ENCODE measurements around the gene ACIN1. TPM values are rescaled to one million over a fixed set of nuclear protein-coding genes. Genes with fewer than 3 reads are reported as not detected.
A peak's percentile ranks its signal among the peaks of the same experiment; 100 is the strongest.

ACIN1 gene
- total and polyA plus RNA-seq, 2 of the 13 experiments (the other 11 are each of a cell fraction or from before 2014, with no cell fraction given) = 165 to 183 TPM

DNA sequence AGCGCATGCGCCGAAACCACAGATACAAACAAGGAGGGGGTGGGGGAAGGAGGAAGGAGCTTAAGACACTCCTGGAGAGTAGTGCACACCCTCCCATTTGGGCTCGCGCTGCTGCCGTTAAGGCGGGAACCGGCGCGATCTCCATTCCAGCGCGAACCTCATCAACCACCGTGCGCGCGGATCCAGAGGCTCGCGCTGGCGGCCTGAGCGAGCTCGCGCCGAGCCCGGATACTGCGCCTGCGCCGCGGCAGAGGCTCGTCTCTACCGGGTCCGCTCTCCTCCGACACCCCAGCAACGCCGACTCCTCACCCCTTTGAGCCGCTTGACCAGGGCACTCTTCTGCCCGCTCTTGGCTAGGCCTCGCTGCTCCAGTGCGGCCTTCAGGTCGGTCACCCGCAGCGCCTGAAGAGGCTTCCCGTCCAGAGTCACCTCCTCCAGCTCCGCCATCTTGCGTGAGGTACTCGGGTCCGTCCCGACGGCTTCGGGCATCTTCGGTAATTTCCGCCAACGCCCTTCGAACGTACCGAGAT is at the start of gene ACIN1 (continued):
- TF ChIP-seq, protein P1, sequence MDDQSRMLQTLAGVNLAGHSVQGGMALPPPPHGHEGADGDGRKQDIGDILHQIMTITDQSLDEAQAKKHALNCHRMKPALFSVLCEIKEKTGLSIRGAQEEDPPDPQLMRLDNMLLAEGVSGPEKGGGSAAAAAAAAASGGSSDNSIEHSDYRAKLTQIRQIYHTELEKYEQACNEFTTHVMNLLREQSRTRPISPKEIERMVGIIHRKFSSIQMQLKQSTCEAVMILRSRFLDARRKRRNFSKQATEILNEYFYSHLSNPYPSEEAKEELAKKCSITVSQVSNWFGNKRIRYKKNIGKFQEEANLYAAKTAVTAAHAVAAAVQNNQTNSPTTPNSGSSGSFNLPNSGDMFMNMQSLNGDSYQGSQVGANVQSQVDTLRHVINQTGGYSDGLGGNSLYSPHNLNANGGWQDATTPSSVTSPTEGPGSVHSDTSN (CRISPR knock-in tag; IDR thresholded peaks at IDR 0.05; ENCODE audit: borderline replicate concordance) = no peak
- TF ChIP-seq SYNCRIP (IDR thresholded peaks at IDR 0.05; ENCODE audit: insufficient read depth, low read depth, low read length) (no peak), PITX1 (CRISPR knock-in tag; IDR thresholded peaks at IDR 0.05) (peak; percentile 96), MATR3 (CRISPR knock-in tag; IDR thresholded peaks at IDR 0.05) (no peak), CENPX (CRISPR knock-in tag; IDR thresholded peaks at IDR 0.05) (no peak), REL (CRISPR knock-in tag; conservative IDR thresholded peaks at IDR 0.05) (no peak), ISX (CRISPR knock-in tag; conservative IDR thresholded peaks at IDR 0.05) (peak; percentile 96), ZNF460 (CRISPR knock-in tag; IDR thresholded peaks at IDR 0.05; ENCODE audit: borderline replicate concordance) (no peak; the same call in 1 of the 2 replicates), ZNF776 (CRISPR knock-in tag; IDR thresholded peaks at IDR 0.05) (peak; percentile 99), ZNF256 (CRISPR knock-in tag; conservative IDR thresholded peaks at IDR 0.05) (peak; percentile 97), RARG (CRISPR knock-in tag; IDR thresholded peaks at IDR 0.05; ENCODE audit: low read depth) (peak; percentile 96), ZNF724P (CRISPR knock-in tag; IDR thresholded peaks at IDR 0.05; ENCODE audit: borderline replicate concordance) (peak; percentile 99), TBL1XR1 (IDR thresholded peaks at IDR 0.05; ENCODE audit: borderline replicate concordance, low read length, partially characterized antibody) (no peak), ZFAT (CRISPR knock-in tag; conservative IDR thresholded peaks at IDR 0.05) (0 out of 2 replicates have a peak, but pooled peaks have one; percentile 70), ZNF83 (CRISPR knock-in tag; IDR thresholded peaks at IDR 0.05; ENCODE audit: borderline replicate concordance) (peak; percentile 97; the same call in 1 of the 2 replicates), NBN (conservative IDR thresholded peaks at IDR 0.05) (no peak), FOXK2 (IDR thresholded peaks at IDR 0.05) (no peak), ZNF496 (CRISPR knock-in tag; IDR thresholded peaks at IDR 0.05; ENCODE audit: insufficient replicate concordance) (no peak), ATAD3A (CRISPR knock-in tag; IDR thresholded peaks at IDR 0.05) (peak; percentile 77), MYNN (CRISPR knock-in tag; IDR thresholded peaks at IDR 0.05; ENCODE audit: low read depth) (peak; percentile 97), ETV5 (CRISPR knock-in tag; IDR thresholded peaks at IDR 0.05; ENCODE audit: borderline replicate concordance) (peak; percentile 20; the same call in 1 of the 2 replicates), SMYD3 (CRISPR knock-in tag; IDR thresholded peaks at IDR 0.05) (0 out of 2 replicates have a peak, but pooled peaks have one; percentile 34), SRSF9 (IDR thresholded peaks at IDR 0.05; ENCODE audit: borderline replicate concordance, insufficient read depth, low read depth, low read length, poor library complexity, severe bottlenecking) (no peak)
- TF ChIP-seq, protein P2, sequence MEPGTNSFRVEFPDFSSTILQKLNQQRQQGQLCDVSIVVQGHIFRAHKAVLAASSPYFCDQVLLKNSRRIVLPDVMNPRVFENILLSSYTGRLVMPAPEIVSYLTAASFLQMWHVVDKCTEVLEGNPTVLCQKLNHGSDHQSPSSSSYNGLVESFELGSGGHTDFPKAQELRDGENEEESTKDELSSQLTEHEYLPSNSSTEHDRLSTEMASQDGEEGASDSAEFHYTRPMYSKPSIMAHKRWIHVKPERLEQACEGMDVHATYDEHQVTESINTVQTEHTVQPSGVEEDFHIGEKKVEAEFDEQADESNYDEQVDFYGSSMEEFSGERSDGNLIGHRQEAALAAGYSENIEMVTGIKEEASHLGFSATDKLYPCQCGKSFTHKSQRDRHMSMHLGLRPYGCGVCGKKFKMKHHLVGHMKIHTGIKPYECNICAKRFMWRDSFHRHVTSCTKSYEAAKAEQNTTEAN (CRISPR knock-in tag; conservative IDR thresholded peaks at IDR 0.05) = no peak; the same call in 1 of the 2 replicates
- TF ChIP-seq, protein P3, sequence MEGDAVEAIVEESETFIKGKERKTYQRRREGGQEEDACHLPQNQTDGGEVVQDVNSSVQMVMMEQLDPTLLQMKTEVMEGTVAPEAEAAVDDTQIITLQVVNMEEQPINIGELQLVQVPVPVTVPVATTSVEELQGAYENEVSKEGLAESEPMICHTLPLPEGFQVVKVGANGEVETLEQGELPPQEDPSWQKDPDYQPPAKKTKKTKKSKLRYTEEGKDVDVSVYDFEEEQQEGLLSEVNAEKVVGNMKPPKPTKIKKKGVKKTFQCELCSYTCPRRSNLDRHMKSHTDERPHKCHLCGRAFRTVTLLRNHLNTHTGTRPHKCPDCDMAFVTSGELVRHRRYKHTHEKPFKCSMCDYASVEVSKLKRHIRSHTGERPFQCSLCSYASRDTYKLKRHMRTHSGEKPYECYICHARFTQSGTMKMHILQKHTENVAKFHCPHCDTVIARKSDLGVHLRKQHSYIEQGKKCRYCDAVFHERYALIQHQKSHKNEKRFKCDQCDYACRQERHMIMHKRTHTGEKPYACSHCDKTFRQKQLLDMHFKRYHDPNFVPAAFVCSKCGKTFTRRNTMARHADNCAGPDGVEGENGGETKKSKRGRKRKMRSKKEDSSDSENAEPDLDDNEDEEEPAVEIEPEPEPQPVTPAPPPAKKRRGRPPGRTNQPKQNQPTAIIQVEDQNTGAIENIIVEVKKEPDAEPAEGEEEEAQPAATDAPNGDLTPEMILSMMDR (CRISPR knock-in tag; IDR thresholded peaks at IDR 0.05) = no peak
- TF ChIP-seq, protein P4, sequence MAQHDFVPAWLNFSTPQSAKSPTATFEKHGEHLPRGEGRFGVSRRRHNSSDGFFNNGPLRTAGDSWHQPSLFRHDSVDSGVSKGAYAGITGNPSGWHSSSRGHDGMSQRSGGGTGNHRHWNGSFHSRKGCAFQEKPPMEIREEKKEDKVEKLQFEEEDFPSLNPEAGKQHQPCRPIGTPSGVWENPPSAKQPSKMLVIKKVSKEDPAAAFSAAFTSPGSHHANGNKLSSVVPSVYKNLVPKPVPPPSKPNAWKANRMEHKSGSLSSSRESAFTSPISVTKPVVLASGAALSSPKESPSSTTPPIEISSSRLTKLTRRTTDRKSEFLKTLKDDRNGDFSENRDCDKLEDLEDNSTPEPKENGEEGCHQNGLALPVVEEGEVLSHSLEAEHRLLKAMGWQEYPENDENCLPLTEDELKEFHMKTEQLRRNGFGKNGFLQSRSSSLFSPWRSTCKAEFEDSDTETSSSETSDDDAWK (CRISPR knock-in tag; IDR thresholded peaks at IDR 0.05) = no peak

All from HepG2 (cell line).